Activated CD8-positive, alpha-beta memory T cell treated with anti-CD3 and anti-CD28 coated beads, Interleukin-2, amount 50 U/mL, for 24 hours (primary cell): ENCODE results near the gene ARFGAP1.

Experiments used
- DNase-seq: peaks from one replicate; pipeline ENCODE4 v3.0.0-alpha.2; 2020; ENCODE audit errors: extremely low read depth

ARFGAP1 gene

GRCh38 chr20:63318391-63319163 lies 46.0 kb downstream of the ARFGAP1 start:
- no peak for DNase-seq

GRCh38 chr20:63319164-63320040 lies 46.8 kb downstream of the ARFGAP1 start:
- no peak for DNase-seq

GRCh38 chr20:63320041-63320511 lies 47.5 kb downstream of the ARFGAP1 start:
- DNase-seq = no peak

GRCh38 chr20:63320616-63321147 lies 48.1 kb downstream of the ARFGAP1 start:
- no peak for DNase-seq

- DNase-seq = no peak
Observed at GRCh38 chr20:63321148-63321831, 48.7 kb downstream of the ARFGAP1 start.

- DNase-seq = no peak
Observed at GRCh38 chr20:63322146-63322932, 49.7 kb downstream of the ARFGAP1 start.

- no peak for DNase-seq
Observed at GRCh38 chr20:63322933-63323273, 50.3 kb downstream of the ARFGAP1 start.

GRCh38 chr20:63323357-63323981 lies 50.9 kb downstream of the ARFGAP1 start:
- no peak for DNase-seq

GRCh38 chr20:63325021-63325471 lies 52.4 kb downstream of the ARFGAP1 start:
- DNase-seq = no peak

GRCh38 chr20:63325554-63326313 lies 53.1 kb downstream of the ARFGAP1 start:
- no peak for DNase-seq

- no peak for DNase-seq
Observed at GRCh38 chr20:63326314-63327230, 54.0 kb downstream of the ARFGAP1 start.

- no peak for DNase-seq
Observed at GRCh38 chr20:63327231-63327745, 54.7 kb downstream of the ARFGAP1 start.

- no peak for DNase-seq
Observed at GRCh38 chr20:63328026-63328700, 55.5 kb downstream of the ARFGAP1 start.

GRCh38 chr20:63328718-63329275 lies 56.2 kb downstream of the ARFGAP1 start:
- no peak for DNase-seq

GRCh38 chr20:63329331-63330083 lies 56.9 kb downstream of the ARFGAP1 start:
- no peak for DNase-seq

- no peak for DNase-seq
Observed at GRCh38 chr20:63330084-63330760, 57.6 kb downstream of the ARFGAP1 start.
